C4-2B (cell line): Measurements from ENCODE around the gene BCL7A.

Experiments used
- CTCF ChIP-seq: fragments of 450-650 bp; conservative IDR thresholded peaks from 2 replicates; pipeline ENCODE4 v1.5.1; 2017; ENCODE audit warnings: mild to moderate bottlenecking
- ZFX ChIP-seq: fragments of 450-650 bp; IDR thresholded peaks from 2 replicates; pipeline ENCODE4 v1.6.1; 2017

GRCh38 chr12:122086641-122087285, 65.1 kb downstream of the BCL7A start:
- TF ChIP-seq CTCF (no peak), ZFX (no peak)
